Skeletal muscle tissue (tissue), 4 donors: ENCODE data around the gene FSHR. TPM values are rescaled to one million over a fixed set of nuclear protein-coding genes. Genes with fewer than 3 reads are reported as not detected.

ENCODE experiments used
- H3K27ac ChIP-seq: one replicate; pipeline ENCODE4 v1.7.0; 2013; ENCODE audit warnings: mild to moderate bottlenecking, low read depth, low read length, inconsistent platforms
- H3K27me3 ChIP-seq, 3 donors: one replicate each; pipeline ENCODE4 v1.7.0; 2013; ENCODE audit warnings: low read length in 3 of 3; ENCODE audit not compliant: control insufficient read depth in 3 of 3, insufficient read depth in 3 of 3
- H3K36me3 ChIP-seq, 3 donors: one replicate each; pipeline ENCODE4 v1.7.0; 2013; ENCODE audit warnings: low read length in 3 of 3; ENCODE audit not compliant: control insufficient read depth in 3 of 3, insufficient read depth in 3 of 3
- H3K4me1 ChIP-seq, 3 donors: one replicate each; pipeline ENCODE4 v1.7.0; 2013; ENCODE audit warnings: low read length in 3 of 3, mild to moderate bottlenecking in 3 of 3; ENCODE audit not compliant: control insufficient read depth in 3 of 3, insufficient read depth in 3 of 3
- H3K4me3 ChIP-seq, 3 donors: one replicate each; pipeline ENCODE4 v1.7.0; 2013; ENCODE audit warnings: low read length in 3 of 3
- H3K9ac ChIP-seq, 3 donors: one replicate each; pipeline ENCODE4 v1.7.0; 2013; ENCODE audit warnings: low read length in 3 of 3, mild to moderate bottlenecking in 3 of 3, moderate library complexity in 2 of 3, low read depth in 1 of 3
- H3K9me3 ChIP-seq, 3 donors: one replicate each; pipeline ENCODE4 v1.7.0; 2013; ENCODE audit warnings: low read length in 3 of 3; ENCODE audit not compliant: control insufficient read depth in 3 of 3
- total RNA-seq: library from RNA; depleted of rRNA; stranded (reverse); fragments of >200 nt; gene quantifications from one replicate; pipeline ENCODE4 v1.2.3, GENCODE V29; 2014
- donor health status: Osteomylitis.

The FSHR gene
- total RNA-seq, 1 donor from 2014 or later: 0.52 TPM

DNA sequence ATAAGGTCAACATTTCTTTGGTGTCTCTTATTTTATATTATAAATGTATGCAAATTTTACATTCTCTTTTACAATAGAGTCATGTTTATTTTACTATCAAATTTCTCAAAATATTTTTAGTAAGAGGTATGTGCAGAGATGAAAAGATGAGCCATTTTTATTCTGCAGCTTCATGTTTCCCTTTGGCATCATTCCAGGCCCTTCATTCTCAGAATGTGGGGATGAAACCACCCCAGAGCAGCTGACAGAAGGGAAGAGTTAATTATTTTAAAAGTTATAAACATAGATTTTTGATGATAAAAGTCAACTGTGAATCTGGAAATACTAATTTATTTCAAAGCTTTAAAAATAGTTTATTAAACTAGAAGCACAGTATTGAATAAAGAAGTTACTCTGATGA, 12.8 kb upstream of the FSHR start:
- no peaks in the 10 kb centered on the region for H3K4me1 ChIP-seq
- no peak overlapping the region for H3K4me3 ChIP-seq
- no peaks in the 10 kb centered on the region for H3K27me3 ChIP-seq
- H3K9ac ChIP-seq: no peak overlapping the region
- no peak overlapping the region for H3K27ac ChIP-seq
- peaks cover 2 to 3% (median 2%) of the 10 kb centered on the region in 3 donors for H3K9me3 ChIP-seq
- H3K36me3 ChIP-seq: no peaks in the 10 kb centered on the region

DNA sequence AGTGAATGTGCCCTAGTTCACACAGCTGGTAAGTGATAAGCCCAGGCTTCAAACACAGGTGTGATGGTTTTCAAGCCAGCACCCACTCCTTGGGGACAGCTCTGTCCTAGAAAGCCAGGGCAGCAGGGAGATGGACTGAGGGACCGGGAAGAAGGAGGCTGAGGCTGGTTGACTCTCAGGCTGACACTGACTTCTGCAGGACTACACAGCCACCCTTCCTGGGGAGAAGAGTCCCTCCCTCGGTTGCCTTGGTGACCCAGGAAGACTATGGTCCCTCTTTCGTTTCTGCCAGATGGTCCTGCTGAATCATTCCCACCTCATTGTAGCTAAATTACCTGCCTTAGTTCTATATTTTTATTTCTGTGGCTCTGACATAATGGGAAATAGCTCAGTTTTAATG, 11.3 kb upstream of the FSHR start:
- H3K4me1 ChIP-seq: no peaks in the 10 kb centered on the region
- no peak overlapping the region for H3K9ac ChIP-seq
- no peaks in the 10 kb centered on the region for H3K27me3 ChIP-seq
- H3K9me3 ChIP-seq: peaks cover 2 to 3% (median 2%) of the 10 kb centered on the region in 3 donors
- no peak overlapping the region for H3K27ac ChIP-seq
- no peaks in the 10 kb centered on the region for H3K36me3 ChIP-seq
- H3K4me3 ChIP-seq: no peak overlapping the region

DNA sequence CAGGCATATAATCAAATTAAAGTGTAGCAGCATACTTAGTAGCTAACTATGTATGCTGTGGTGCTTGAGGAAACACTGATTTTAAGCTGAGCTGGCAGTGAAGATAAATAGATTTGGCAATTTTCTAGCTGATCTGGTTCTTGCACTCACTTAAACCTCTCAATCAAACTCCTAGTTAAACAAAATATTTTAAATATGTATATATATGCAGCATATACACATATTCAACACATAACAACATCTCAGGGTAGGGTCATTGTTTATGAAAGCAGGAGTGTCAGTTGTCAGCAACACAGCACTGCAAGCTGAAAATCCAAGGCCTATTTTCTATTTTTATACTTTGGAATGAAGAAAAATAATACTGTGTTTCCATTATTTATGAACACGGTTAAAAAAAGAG, 10.4 kb upstream of the FSHR start:
- H3K4me1 ChIP-seq: no peaks in the 10 kb centered on the region
- H3K4me3 ChIP-seq: no peak overlapping the region

GRCh38 chr2:49162151-49162550, 7.8 kb upstream of the FSHR start:
- Histone ChIP-seq H3K4me1 (no peaks in the 10 kb centered on the region), H3K27ac (no peak overlapping the region), H3K36me3 (no peaks in the 10 kb centered on the region), H3K9me3 (peaks cover 0 to 3% (median 0%) of the 10 kb centered on the region in 3 donors), H3K4me3 (no peak overlapping the region), H3K27me3 (no peaks in the 10 kb centered on the region), H3K9ac (no peak overlapping the region)

More for the DNA sequence above, 10.4 kb upstream of the FSHR start:
- Histone ChIP-seq H3K9me3 (peaks cover 0 to 3% (median 0%) of the 10 kb centered on the region in 3 donors), H3K27me3 (no peaks in the 10 kb centered on the region), H3K36me3 (no peaks in the 10 kb centered on the region), H3K9ac (no peak overlapping the region), H3K27ac (no peak overlapping the region)

DNA sequence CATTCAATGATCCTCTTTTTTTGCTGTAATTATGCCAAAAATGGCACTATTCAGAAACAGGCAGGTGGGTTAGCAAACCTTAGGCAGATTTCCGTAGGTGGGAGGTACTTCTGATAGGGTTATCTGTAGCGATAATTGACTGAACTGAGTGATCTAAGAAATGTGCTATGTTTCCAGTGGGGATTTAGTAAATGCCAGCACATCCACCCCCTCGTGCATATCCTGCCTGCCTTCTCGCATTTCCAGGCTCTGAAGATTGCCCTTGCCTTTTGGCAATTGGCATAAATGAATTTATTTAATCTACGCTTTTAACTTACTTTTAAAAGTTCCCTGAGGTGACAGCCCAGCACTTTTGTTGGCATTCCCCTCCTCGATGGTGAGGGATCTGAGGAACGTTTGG, 576 bp upstream of the FSHR start:
- Histone ChIP-seq H3K27me3 (no peaks in the 10 kb centered on the region), H3K9ac (no peak overlapping the region), H3K4me1 (no peaks in the 10 kb centered on the region), H3K27ac (no peak overlapping the region), H3K36me3 (no peaks in the 10 kb centered on the region), H3K9me3 (no peaks in the 10 kb centered on the region), H3K4me3 (no peak overlapping the region)

GRCh38 chr2:49153252-49153651, 1.1 kb downstream of the FSHR start:
- no peak overlapping the region for H3K4me3 ChIP-seq
- no peak overlapping the region for H3K27ac ChIP-seq
- no peaks in the 10 kb centered on the region for H3K27me3 ChIP-seq
- no peak overlapping the region for H3K9ac ChIP-seq
- H3K9me3 ChIP-seq: no peaks in the 10 kb centered on the region
- no peaks in the 10 kb centered on the region for H3K4me1 ChIP-seq
- no peaks in the 10 kb centered on the region for H3K36me3 ChIP-seq

DNA sequence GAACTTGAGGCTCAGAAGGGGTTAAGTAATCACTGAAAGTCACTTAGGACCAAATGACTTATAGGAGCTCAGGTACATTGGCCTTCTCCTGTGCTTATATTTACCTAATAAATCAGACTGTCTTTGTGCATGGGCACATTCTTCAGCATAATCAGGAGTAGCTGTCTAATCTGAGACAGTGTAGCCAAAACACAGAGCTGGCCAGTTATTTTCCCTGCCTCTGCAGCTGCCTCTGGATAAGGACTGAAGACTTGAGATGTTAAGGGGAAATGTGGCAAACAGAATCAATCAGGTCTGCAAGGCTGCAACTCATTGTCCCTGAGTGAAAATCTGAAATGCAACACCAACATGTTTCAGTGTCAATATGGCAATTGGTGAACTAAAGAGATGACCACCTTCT, 1.5 kb downstream of the FSHR start:
- Histone ChIP-seq H3K4me1 (no peaks in the 10 kb centered on the region), H3K27ac (no peak overlapping the region), H3K9me3 (no peaks in the 10 kb centered on the region), H3K9ac (no peak overlapping the region), H3K36me3 (no peaks in the 10 kb centered on the region), H3K27me3 (no peaks in the 10 kb centered on the region), H3K4me3 (no peak overlapping the region)

- Histone ChIP-seq H3K9me3 (no peaks in the 10 kb centered on the region), H3K27me3 (no peaks in the 10 kb centered on the region), H3K9ac (no peak overlapping the region), H3K4me1 (no peaks in the 10 kb centered on the region), H3K36me3 (no peaks in the 10 kb centered on the region), H3K4me3 (no peak overlapping the region), H3K27ac (no peak overlapping the region)
Observed at GRCh38 chr2:49146401-49146800, 7.9 kb downstream of the FSHR start.

GRCh38 chr2:49131801-49132200, 22.5 kb downstream of the FSHR start:
- H3K9ac ChIP-seq: no peak overlapping the region
- H3K27me3 ChIP-seq: no peaks in the 10 kb centered on the region
- no peak overlapping the region for H3K4me3 ChIP-seq
- H3K9me3 ChIP-seq: peaks cover 0 to 2% (median 0%) of the 10 kb centered on the region in 3 donors
- H3K4me1 ChIP-seq: no peaks in the 10 kb centered on the region
- no peak overlapping the region for H3K27ac ChIP-seq
- H3K36me3 ChIP-seq: no peaks in the 10 kb centered on the region

GRCh38 chr2:49129034-49129433, 25.3 kb downstream of the FSHR start:
- Histone ChIP-seq H3K4me1 (no peaks in the 10 kb centered on the region), H3K4me3 (no peak overlapping the region), H3K27me3 (no peaks in the 10 kb centered on the region), H3K27ac (no peak overlapping the region), H3K9ac (no peak overlapping the region), H3K36me3 (no peaks in the 10 kb centered on the region), H3K9me3 (peaks cover 0 to 2% (median 0%) of the 10 kb centered on the region in 3 donors)

- Histone ChIP-seq H3K4me1 (no peaks in the 10 kb centered on the region), H3K27ac (no peak overlapping the region), H3K27me3 (no peaks in the 10 kb centered on the region), H3K9me3 (no peaks in the 10 kb centered on the region), H3K36me3 (no peaks in the 10 kb centered on the region), H3K4me3 (no peak overlapping the region), H3K9ac (no peak overlapping the region)
Observed at GRCh38 chr2:49123600-49123999, 30.7 kb downstream of the FSHR start.
